ENCODE data around the gene RGS9BP.

The RGS9BP gene

GRCh38 chr19:32630338-32630737 is 45.3 kb upstream of the RGS9BP start:
- TF ChIP-seq, protein P1, sequence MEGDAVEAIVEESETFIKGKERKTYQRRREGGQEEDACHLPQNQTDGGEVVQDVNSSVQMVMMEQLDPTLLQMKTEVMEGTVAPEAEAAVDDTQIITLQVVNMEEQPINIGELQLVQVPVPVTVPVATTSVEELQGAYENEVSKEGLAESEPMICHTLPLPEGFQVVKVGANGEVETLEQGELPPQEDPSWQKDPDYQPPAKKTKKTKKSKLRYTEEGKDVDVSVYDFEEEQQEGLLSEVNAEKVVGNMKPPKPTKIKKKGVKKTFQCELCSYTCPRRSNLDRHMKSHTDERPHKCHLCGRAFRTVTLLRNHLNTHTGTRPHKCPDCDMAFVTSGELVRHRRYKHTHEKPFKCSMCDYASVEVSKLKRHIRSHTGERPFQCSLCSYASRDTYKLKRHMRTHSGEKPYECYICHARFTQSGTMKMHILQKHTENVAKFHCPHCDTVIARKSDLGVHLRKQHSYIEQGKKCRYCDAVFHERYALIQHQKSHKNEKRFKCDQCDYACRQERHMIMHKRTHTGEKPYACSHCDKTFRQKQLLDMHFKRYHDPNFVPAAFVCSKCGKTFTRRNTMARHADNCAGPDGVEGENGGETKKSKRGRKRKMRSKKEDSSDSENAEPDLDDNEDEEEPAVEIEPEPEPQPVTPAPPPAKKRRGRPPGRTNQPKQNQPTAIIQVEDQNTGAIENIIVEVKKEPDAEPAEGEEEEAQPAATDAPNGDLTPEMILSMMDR (conservative IDR thresholded peaks at IDR 0.05; ENCODE audit: low read length), result 0 out of 2 replicates have a peak, but pooled peaks have one; percentile 16
- no peak for TF ChIP-seq EZH2phosphoT487 (IDR thresholded peaks at IDR 0.05; ENCODE audit: borderline replicate concordance)
- H3F3A ChIP-seq (ENCODE audit: low read depth), result no peaks in the 10 kb centered on the region
- H3K4me1 ChIP-seq (ENCODE audit: insufficient read depth, low read length, poor library complexity, severe bottlenecking), result no peaks in the 10 kb centered on the region
- H2AFZ ChIP-seq (ENCODE audit: low read length), result no peak overlapping the region
- H3K9ac ChIP-seq (ENCODE audit: low read depth, low read length, poor library complexity, severe bottlenecking), result no peak overlapping the region
- H3K27me3 ChIP-seq (ENCODE audit: insufficient read depth, low read length, poor library complexity, severe bottlenecking), result no peaks in the 10 kb centered on the region
- no peaks in the 10 kb centered on the region for H3K9me3 ChIP-seq (ENCODE audit: insufficient read depth, low read depth, low read length)
- peaks cover 5% of the 10 kb centered on the region for H4K20me1 ChIP-seq (ENCODE audit: insufficient read depth, low read length, poor library complexity, severe bottlenecking)
- H3K79me2 ChIP-seq (ENCODE audit: insufficient read depth, low read length), result no peaks in the 10 kb centered on the region
- H3K4me2 ChIP-seq (ENCODE audit: low read depth, low read length, poor library complexity, severe bottlenecking), result no peak overlapping the region
- H3K4me3 ChIP-seq (ENCODE audit: low read length, poor library complexity, severe bottlenecking), result no peak overlapping the region
- H3K36me3 ChIP-seq (ENCODE audit: insufficient read depth, low read length), result peaks cover 84% of the 10 kb centered on the region; the same call in 1 of the 2 replicates
- no peaks in the 10 kb centered on the region for H3K9me2 ChIP-seq (replicated peaks; ENCODE audit: low read depth, low read length)

DNA sequence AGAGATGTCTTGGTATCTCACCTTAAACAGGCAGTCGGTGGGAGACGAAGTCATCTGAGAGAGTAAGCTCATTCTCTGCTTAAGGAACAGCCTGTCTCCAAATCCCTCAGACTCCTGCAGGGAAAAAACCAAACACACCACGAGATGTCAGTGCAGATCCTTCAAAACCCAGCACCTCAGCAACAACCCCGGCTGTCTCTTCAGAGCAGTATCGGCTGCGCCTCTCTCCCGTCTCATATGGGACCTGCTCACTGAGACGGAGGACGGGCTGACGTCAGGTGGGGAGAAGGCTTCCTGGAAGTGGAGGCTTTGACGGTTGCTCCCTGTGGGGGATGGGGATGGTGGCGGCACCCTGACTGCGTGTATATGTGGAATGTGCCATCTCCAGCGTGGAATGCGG is 44.3 kb upstream of the RGS9BP start:
- no peaks in the 10 kb centered on the region for H3K79me2 ChIP-seq (ENCODE audit: insufficient read depth, low read length)

GRCh38 chr19:32637480-32637879 is 38.2 kb upstream of the RGS9BP start:
- Histone ChIP-seq H3K4me1 (ENCODE audit: insufficient read depth, low read length, poor library complexity, severe bottlenecking) (peaks cover 7% of the 10 kb centered on the region), H3K9me3 (ENCODE audit: insufficient read depth, low read depth, low read length) (no peaks in the 10 kb centered on the region), H2AFZ (ENCODE audit: low read length) (no peak overlapping the region), H3K36me3 (ENCODE audit: insufficient read depth, low read length) (peaks cover 87% of the 10 kb centered on the region), H3K9ac (ENCODE audit: low read depth, low read length, poor library complexity, severe bottlenecking) (no peak overlapping the region), H3F3A (ENCODE audit: low read depth) (no peaks in the 10 kb centered on the region; the same call in 1 of the 2 replicates), H3K4me3 (ENCODE audit: low read length, poor library complexity, severe bottlenecking) (no peak overlapping the region), H3K9me2 (replicated peaks; ENCODE audit: low read depth, low read length) (no peaks in the 10 kb centered on the region), H3K79me2 (ENCODE audit: insufficient read depth, low read length) (no peaks in the 10 kb centered on the region), H4K20me1 (ENCODE audit: insufficient read depth, low read length, poor library complexity, severe bottlenecking) (peaks cover 11% of the 10 kb centered on the region), H3K4me2 (ENCODE audit: low read depth, low read length, poor library complexity, severe bottlenecking) (no peak overlapping the region), H3K27me3 (ENCODE audit: insufficient read depth, low read length, poor library complexity, severe bottlenecking) (no peaks in the 10 kb centered on the region)
- TF ChIP-seq, protein P1 (conservative IDR thresholded peaks at IDR 0.05; ENCODE audit: low read length), result no peak
- TF ChIP-seq EZH2phosphoT487 (IDR thresholded peaks at IDR 0.05; ENCODE audit: borderline replicate concordance), result no peak

More for the DNA sequence above, 44.3 kb upstream of the RGS9BP start:
- Histone ChIP-seq H3K4me3 (ENCODE audit: low read length, poor library complexity, severe bottlenecking) (no peak overlapping the region), H3K9me3 (ENCODE audit: insufficient read depth, low read depth, low read length) (no peaks in the 10 kb centered on the region), H3K27me3 (ENCODE audit: insufficient read depth, low read length, poor library complexity, severe bottlenecking) (no peaks in the 10 kb centered on the region), H3K36me3 (ENCODE audit: insufficient read depth, low read length) (peaks cover 84% of the 10 kb centered on the region; the same call in 1 of the 2 replicates), H3K4me1 (ENCODE audit: insufficient read depth, low read length, poor library complexity, severe bottlenecking) (no peaks in the 10 kb centered on the region), H3F3A (ENCODE audit: low read depth) (no peaks in the 10 kb centered on the region), H4K20me1 (ENCODE audit: insufficient read depth, low read length, poor library complexity, severe bottlenecking) (peaks cover 5% of the 10 kb centered on the region), H3K9ac (ENCODE audit: low read depth, low read length, poor library complexity, severe bottlenecking) (no peak overlapping the region), H2AFZ (ENCODE audit: low read length) (no peak overlapping the region), H3K9me2 (replicated peaks; ENCODE audit: low read depth, low read length) (no peaks in the 10 kb centered on the region), H3K4me2 (ENCODE audit: low read depth, low read length, poor library complexity, severe bottlenecking) (no peak overlapping the region)
- TF ChIP-seq, protein P1 (conservative IDR thresholded peaks at IDR 0.05; ENCODE audit: low read length), result no peak
- no peak for TF ChIP-seq EZH2phosphoT487 (IDR thresholded peaks at IDR 0.05; ENCODE audit: borderline replicate concordance)
